NCI-H2227 (cell line): ENCODE measurements around the gene ZXDC.

Experiments
- DNase-seq: peaks from one replicate; lab custom pipeline; 2025; ENCODE audit not compliant: unreplicated experiment; lab: John Stamatoyannopoulos, UW

ZXDC gene

GRCh38 chr3:126475413-126476114, at the start of gene ZXDC:
Gene ZXDC, minus strand, starts transcription at chr3:126475891. Its CDS starts 26 bp downstream, at chr3:126475865.
- peak; percentile 94 for DNase-seq

- no peak for DNase-seq
Observed at GRCh38 chr3:126525091-126525852, 49.6 kb upstream of the ZXDC start.

GRCh38 chr3:126524429-126524988, 48.8 kb upstream of the ZXDC start:
- DNase-seq = peak; percentile 43

GRCh38 chr3:126523745-126524428, 48.2 kb upstream of the ZXDC start, which contains the start of gene CHST13:
Gene CHST13, plus strand, starts transcription at chr3:126524155. Its CDS starts 178 bp downstream, at chr3:126524333.
- peak; percentile 62 for DNase-seq

GRCh38 chr3:126522363-126522788, 46.7 kb upstream of the ZXDC start:
- peak; percentile 64 for DNase-seq

GRCh38 chr3:126521122-126521891, 45.6 kb upstream of the ZXDC start:
- DNase-seq = no peak

- no peak for DNase-seq
Observed at GRCh38 chr3:126519506-126520455, 44.1 kb upstream of the ZXDC start.

GRCh38 chr3:126518779-126519177, 43.1 kb upstream of the ZXDC start:
- DNase-seq = no peak

- no peak for DNase-seq
Observed at GRCh38 chr3:126517986-126518778, 42.5 kb upstream of the ZXDC start.

GRCh38 chr3:126517291-126517951, 41.7 kb upstream of the ZXDC start, which contains the start of gene UROC1:
Gene UROC1, minus strand, starts transcription at chr3:126517773. Its CDS starts 54 bp downstream, at chr3:126517719.
- no peak for DNase-seq

- no peak for DNase-seq
Observed at GRCh38 chr3:126516936-126517290, 41.2 kb upstream of the ZXDC start.

GRCh38 chr3:126516152-126516935, 40.7 kb upstream of the ZXDC start:
- no peak for DNase-seq

GRCh38 chr3:126515066-126515706, 39.5 kb upstream of the ZXDC start:
- no peak for DNase-seq

GRCh38 chr3:126514161-126514560, 38.5 kb upstream of the ZXDC start:
- no peak for DNase-seq

GRCh38 chr3:126512916-126513650, 37.4 kb upstream of the ZXDC start:
- no peak for DNase-seq

GRCh38 chr3:126512026-126512425, 36.3 kb upstream of the ZXDC start:
- no peak for DNase-seq
